Heart right ventricle (tissue), 16 donors: ENCODE measurements around the gene RNF34. TPM values are rescaled to one million over a fixed set of nuclear protein-coding genes. Genes with fewer than 3 reads are reported as not detected.
"Not testable (repeated sequence)": the region's sequence is repeated elsewhere in the genome, so short reads cannot be mapped to it uniquely, and the experiment has no call there.

ENCODE experiments used
- ATAC-seq, 8 donors: fragments of 200-7000 bp; cut with Tn5 transposase; one replicate each; pipeline ENCODE4 v1.9.1; 2020; ENCODE audit warnings: mild to moderate bottlenecking in 8 of 8, moderate library complexity in 8 of 8, moderate number of reproducible peaks in 1 of 8
- DNase-seq, 2 donors: peaks; one replicate each; pipeline ENCODE4 v3.0.0-alpha.2; 2020
- H3K27ac ChIP-seq, 10 donors: fragments of 200-600 bp; sonication (generic) in 2 of 10; one replicate each; pipeline versions ENCODE4 v1.5.0 to v1.8.0; 2020 to 2022; ENCODE audit warnings: mild to moderate bottlenecking in 3 of 10
- H3K27me3 ChIP-seq, 7 donors: fragments of 200-600 bp; one replicate each; pipeline ENCODE4 v1.8.0; 2021 to 2022; ENCODE audit warnings: mild to moderate bottlenecking in 2 of 7
- H3K36me3 ChIP-seq, 9 donors: fragments of 200-600 bp; sonication (generic) in 1 of 9; one replicate each; pipeline versions ENCODE4 v1.5.0 to v1.8.0; 2020 to 2022; ENCODE audit warnings: mild to moderate bottlenecking in 2 of 9
- H3K4me1 ChIP-seq, 9 donors: fragments of 200-600 bp; sonication (generic) in 1 of 9; one replicate each; pipeline versions ENCODE4 v1.5.0 to v1.8.0; 2020 to 2022; ENCODE audit warnings: mild to moderate bottlenecking in 4 of 9
- H3K4me3 ChIP-seq, 10 donors: fragments of 200-600 bp; sonication (generic) in 2 of 10; one replicate each; pipeline versions ENCODE4 v1.5.0 to v1.8.0; 2020 to 2022; ENCODE audit warnings: mild to moderate bottlenecking in 7 of 10, moderate library complexity in 2 of 10
- H3K9me3 ChIP-seq, 11 donors: fragments of 200-600 bp in 10 of 11; sonication (generic) in 2 of 11; one replicate each; pipeline versions ENCODE4 v1.5.0 to v1.8.0; 2013 to 2022; ENCODE audit warnings: mild to moderate bottlenecking in 2 of 11, control low read depth in 1 of 11, moderate library complexity in 1 of 11
- CTCF ChIP-seq, 9 donors: fragments of 200-600 bp; sonication (generic) in 2 of 9; IDR thresholded peaks; one replicate each; pipeline versions ENCODE4 v1.5.0 to v1.8.0; 2021 to 2022; ENCODE audit warnings: antibody characterized with exemption in 9 of 9, mild to moderate bottlenecking in 5 of 9, moderate library complexity in 1 of 9
- WGBS, 2 donors: extraction: QIAGEN DNeasy Blood & Tissue Kit; methylation state at CpG; one replicate each; pipeline ENCODE4 v1.1.7; 2013; ENCODE audit warnings: inconsistent platforms in 1 of 2; 5-methylcytosine and 5-hydroxymethylcytosine counted together
- intact Hi-C, 10 donors: fragments of 100-400 bp; cut with DNase I; formaldehyde crosslinking; loops; one replicate each; pipeline versions ENCODE4 v1.11.1 to v1.14.2; 2022
- polyA plus RNA-seq, 2 donors: library from polyadenylated mRNA; stranded (reverse); fragments of 200-250 nt; gene quantifications; one replicate each; pipeline ENCODE4 v1.2.3, GENCODE V29; 2013
- total RNA-seq, 10 donors: library from RNA; stranded (reverse); fragmentation: NEBNext Ultra II Directional in 3 of 10; extraction: Animal tissue kit (Norgen Biotek cat#: 25700) in 3 of 10; gene quantifications; one replicate each; pipeline versions ENCODE4 v1.2.1 to v1.2.4, GENCODE V29; 2021 to 2023
- donor health status: Arrhythmogenic right ventricular cardiomyopathy.
- donor health status: ischemic (EF 13 %, LVEDD 7.1; RV severe dilation, severe dysfunction).
- donor health status: healthy with polysubstance abuse.
- donor health status: DM: no; HTN: yes; CAD: no.
- donor health status: DM: no; HTN: no; CAD: no.
- donor health status: ischemic (EF 25% LVEDD 6.9; RV normal size, moderate dysfunction).
- donor health status: ischemic (EF 25% LVEDD 5.7; RV mildly dilated, moderate dysfunction).
- donor health status: healthy.
- donor health status: DM: yes; HTN: yes; CAD: no.
- donor health status: Ischemic cardiomyopathy.
- donor health status: ischemic (EF 35%, LVEDD 5.7; RV mildly dilated, moderate dysfunction).
- donor health status: nonischemic (EF 11% LVEDD 7.7; RV severe dilation, severe dysfunction).
- donor health status: DM: yes; HTN: yes; CAD: no.
- donor health status: PGD.
- donor health status: ischemic (EF 29% LVEDD 5.4; RV normal size, mild dysfunction).
- donor health status: nonischemic (EF 23%, LVEDD 6.1; RV moderate dilation, normal function).

RNF34 gene
- total and polyA plus RNA-seq, 12 donors = 18.9 to 37.9 (median 23.9) TPM

- DNase-seq (no peak), ATAC-seq (no peak)
- Histone ChIP-seq H3K27ac (no peak overlapping the region), H3K4me3 (no peak overlapping the region), H3K27me3 (no peaks in the 10 kb centered on the region), H3K4me1 (no peaks in the 10 kb centered on the region), H3K9me3 (no peaks in the 10 kb centered on the region), H3K36me3 (no peaks in the 10 kb centered on the region)
- 92 to 96% methylated on average over 6 of the region's 6 CpGs for WGBS, 2 donors
- no peak for TF ChIP-seq CTCF (IDR thresholded peaks at IDR 0.05)
- intact Hi-C loops = no loop called here
Observed at GRCh38 chr12:121373755-121374154, 26.2 kb upstream of the RNF34 start.

GRCh38 chr12:121374336-121374735 is 25.6 kb upstream of the RNF34 start:
- H3K9me3 ChIP-seq, ATAC-seq, H3K4me1 ChIP-seq, H3K27ac ChIP-seq, H3K4me3 ChIP-seq, H3K27me3 ChIP-seq, intact Hi-C loops, DNase-seq, H3K36me3 ChIP-seq: not testable (repeated sequence)
- 93 to 96% methylated on average over 21 to 23 of the region's 23 CpGs for WGBS, 2 donors

GRCh38 chr12:121374945-121375584 is 24.9 kb upstream of the RNF34 start:
- H3K27ac ChIP-seq, H3K4me3 ChIP-seq, DNase-seq, H3K36me3 ChIP-seq, H3K4me1 ChIP-seq, intact Hi-C loops, ATAC-seq, H3K27me3 ChIP-seq, H3K9me3 ChIP-seq: not testable (repeated sequence)
- WGBS, 2 donors = 86 to 90% methylated on average over 14 of the region's 14 CpGs

GRCh38 chr12:121376754-121377697 is 22.9 kb upstream of the RNF34 start:
- 88 to 89% methylated on average over 8 of the region's 8 CpGs for WGBS, 2 donors
- ATAC-seq = no peak
- TF ChIP-seq CTCF (IDR thresholded peaks at IDR 0.05) = no peak

GRCh38 chr12:121378736-121379135 is 21.2 kb upstream of the RNF34 start:
- ATAC-seq (no peak), DNase-seq (no peak)
- Histone ChIP-seq H3K4me1 (no peaks in the 10 kb centered on the region), H3K27ac (no peak overlapping the region), H3K36me3 (no peaks in the 10 kb centered on the region), H3K4me3 (no peak overlapping the region), H3K9me3 (no peaks in the 10 kb centered on the region), H3K27me3 (peaks cover 0 to 3% (median 0%) of the 10 kb centered on the region in 7 donors)
- 81 to 85% methylated on average over 5 of the region's 5 CpGs for WGBS, 2 donors
- no peak for TF ChIP-seq CTCF (IDR thresholded peaks at IDR 0.05)
- intact Hi-C loops = no loop called here

More at GRCh38 chr12:121376754-121377697, 22.9 kb upstream of the RNF34 start:
- intact Hi-C loops = no loop called here
- Histone ChIP-seq H3K4me1 (no peaks in the 10 kb centered on the region), H3K4me3 (no peak overlapping the region), H3K36me3 (no peaks in the 10 kb centered on the region), H3K27me3 (no peaks in the 10 kb centered on the region), H3K27ac (no peak overlapping the region), H3K9me3 (no peaks in the 10 kb centered on the region)
- no peak for DNase-seq
